Gastroesophageal sphincter (tissue), 4 donors: ENCODE measurements around the gene ENPEP. TPM values are rescaled to one million over a fixed set of nuclear protein-coding genes. Genes with fewer than 3 reads are reported as not detected.
"Not testable (repeated sequence)": the region's sequence is repeated elsewhere in the genome, so short reads cannot be mapped to it uniquely, and the experiment has no call there.

Source experiments
- ATAC-seq: fragments of 150-250 bp; one replicate; pipeline ENCODE4 v1.9.1; 2016; ENCODE audit warnings: mild to moderate bottlenecking, moderate library complexity
- H3K27ac ChIP-seq, 4 donors: fragments of 200-600 bp; sonication (generic) in 3 of 4; 1 replicate in 3 of 4; 2 replicates in 1 of 4; pipeline ENCODE4 v1.5.1; 2016 to 2019
- H3K27me3 ChIP-seq: fragments of 200-600 bp; sonication (generic); one replicate; pipeline ENCODE4 v1.5.1; 2019
- H3K36me3 ChIP-seq, 2 donors: fragments of 200-600 bp; sonication (generic); one replicate each; pipeline ENCODE4 v1.5.1; 2019; ENCODE audit warnings: control low read depth in 1 of 2
- H3K4me1 ChIP-seq, 3 donors: fragments of 200-600 bp; sonication (generic); 1 replicate in 2 of 3; 2 replicates in 1 of 3; pipeline ENCODE4 v1.5.1; 2016 to 2019; ENCODE audit warnings: control low read depth in 2 of 3
- H3K4me3 ChIP-seq, 2 donors: fragments of 200-600 bp; sonication (generic); one replicate each; pipeline ENCODE4 v1.5.1; 2019; ENCODE audit warnings: mild to moderate bottlenecking in 1 of 2, moderate library complexity in 1 of 2
- H3K9me3 ChIP-seq, 3 donors: fragments of 200-600 bp; sonication (generic); one replicate each; pipeline ENCODE4 v1.5.1; 2017 to 2019; ENCODE audit warnings: control low read depth in 2 of 3
- CTCF ChIP-seq, 4 experiments: fragments of 200-600 bp in 2 of 4; fragments of 450-650 bp in 2 of 4; sonication (generic) in 1 of 4; IDR thresholded peaks; one replicate each; pipeline ENCODE4 v1.5.1; 2017 to 2019; ENCODE audit warnings: antibody characterized with exemption in 4 of 4, mild to moderate bottlenecking in 2 of 4, moderate library complexity in 2 of 4
- EP300 ChIP-seq: sonication (generic); formaldehyde crosslinking; IDR thresholded peaks from one replicate; pipeline ENCODE4 v1.6.1; 2017; ENCODE audit warnings: antibody characterized with exemption, mild to moderate bottlenecking
- POLR2A ChIP-seq, 2 donors: fragments of 450-650 bp; IDR thresholded peaks; one replicate each; pipeline ENCODE4 v1.6.1; 2017; ENCODE audit warnings: antibody characterized with exemption in 2 of 2, mild to moderate bottlenecking in 2 of 2, moderate library complexity in 1 of 2
- POLR2AphosphoS5 ChIP-seq: sonication (generic); formaldehyde crosslinking; IDR thresholded peaks from one replicate; pipeline ENCODE4 v1.6.1; 2017; ENCODE audit warnings: antibody characterized with exemption
- WGBS, 2 donors: methylation state at CpG; one replicate each; pipeline ENCODE4 v1.1.5; 2018; ENCODE audit warnings: low coverage in 1 of 2; 5-methylcytosine and 5-hydroxymethylcytosine counted together
- total RNA-seq, 4 donors: library from RNA; depleted of rRNA; stranded (reverse); fragments of >200 nt; gene quantifications; one replicate each; pipeline ENCODE4 v1.1.0, GENCODE V29; 2016

The ENPEP gene
- total RNA-seq, 4 donors from 2014 or later = 2.9 to 7.0 (median 6.3) TPM

- Histone ChIP-seq H3K9me3 (no peaks in the 10 kb centered on the region), H3K4me1 (no peaks in the 10 kb centered on the region), H3K4me3 (no peak overlapping the region), H3K27me3 (no peaks in the 10 kb centered on the region), H3K36me3 (no peaks in the 10 kb centered on the region), H3K27ac (no peak overlapping the region)
- TF ChIP-seq POLR2A (IDR thresholded peaks at IDR 0.05) (no peak), POLR2AphosphoS5 (no peak), CTCF (IDR thresholded peaks at IDR 0.05) (no peak), EP300 (no peak)
- WGBS, 2 donors = 57 to 100% methylated on average over 1 of the region's 1 CpG
- ATAC-seq = no peak
These were observed 74.3 kb downstream of the ENPEP start for GRCh38 chr4:110550260-110550659.

- WGBS, 2 donors = 91 to 100% methylated on average over 2 of the region's 2 CpGs
- H3K4me3 ChIP-seq = no peak overlapping the region
- H3K27me3 ChIP-seq = no peaks in the 10 kb centered on the region
- no peak overlapping the region for H3K27ac ChIP-seq
- no peak for ATAC-seq
- no peaks in the 10 kb centered on the region for H3K4me1 ChIP-seq
- no peaks in the 10 kb centered on the region for H3K9me3 ChIP-seq
- H3K36me3 ChIP-seq = no peaks in the 10 kb centered on the region
- TF ChIP-seq CTCF (IDR thresholded peaks at IDR 0.05) (no peak), EP300 (no peak), POLR2AphosphoS5 (no peak), POLR2A (IDR thresholded peaks at IDR 0.05) (no peak)
These were observed 77.2 kb downstream of the ENPEP start for GRCh38 chr4:110553197-110553596.

GRCh38 chr4:110567214-110567613, 91.3 kb downstream of the ENPEP start:
- no peak overlapping the region for H3K27ac ChIP-seq
- no peak for TF ChIP-seq POLR2A (IDR thresholded peaks at IDR 0.05)
- no peak for TF ChIP-seq EP300
- no peak for TF ChIP-seq POLR2AphosphoS5
- no peak for TF ChIP-seq CTCF (IDR thresholded peaks at IDR 0.05)
- no peaks in the 10 kb centered on the region for H3K27me3 ChIP-seq
- no peak for ATAC-seq
- 80 to 93% methylated on average over 4 to 5 of the region's 6 CpGs for WGBS, 2 donors
- H3K36me3 ChIP-seq = no peaks in the 10 kb centered on the region
- H3K4me1 ChIP-seq = no peaks in the 10 kb centered on the region
- no peak overlapping the region for H3K4me3 ChIP-seq
- H3K9me3 ChIP-seq = no peaks in the 10 kb centered on the region

- ATAC-seq, H3K27ac ChIP-seq, H3K36me3 ChIP-seq, H3K4me3 ChIP-seq, H3K4me1 ChIP-seq, H3K27me3 ChIP-seq, H3K9me3 ChIP-seq: not testable (repeated sequence)
- 75 to 90% methylated on average over 2 of the region's 2 CpGs for WGBS, 2 donors
These were observed 100.7 kb downstream of the ENPEP start for GRCh38 chr4:110576696-110577095.

GRCh38 chr4:110586131-110586850, 110.3 kb downstream of the ENPEP start:
- TF ChIP-seq CTCF (IDR thresholded peaks at IDR 0.05) = peak; percentile 9 to 62 (median 40)
- TF ChIP-seq POLR2AphosphoS5 = no peak
- TF ChIP-seq POLR2A (IDR thresholded peaks at IDR 0.05) = no peak
- H3K27me3 ChIP-seq = no peaks in the 10 kb centered on the region
- peak; percentile 60 for ATAC-seq
- no peak overlapping the region for H3K27ac ChIP-seq
- H3K4me1 ChIP-seq = peaks cover 0 to 5% (median 0%) of the 10 kb centered on the region in 3 donors
- no peaks in the 10 kb centered on the region for H3K36me3 ChIP-seq
- WGBS, 2 donors = 7 to 19% methylated on average over 4 to 7 of the region's 7 CpGs
- H3K4me3 ChIP-seq = no peak overlapping the region
- H3K9me3 ChIP-seq = no peaks in the 10 kb centered on the region
